Esophagus muscularis mucosa (tissue), 4 donors: ENCODE data around the gene LRMDA. TPM values are rescaled to one million over a fixed set of nuclear protein-coding genes. Genes with fewer than 3 reads are reported as not detected.
"Not testable (repeated sequence)": the region's sequence is repeated elsewhere in the genome, so short reads cannot be mapped to it uniquely, and the experiment has no call there.

Experiments
- DNase-seq: peaks from one replicate; pipeline ENCODE4 v3.0.0-alpha.2; 2017; ENCODE audit errors: extremely low spot score
- H3K27ac ChIP-seq, 4 donors: fragments of 200-600 bp; sonication (generic); replicated peaks in 1 of 4; 1 replicate in 3 of 4; 2 replicates in 1 of 4; pipeline ENCODE4 v1.5.1; 2016 to 2019; ENCODE audit warnings: mild to moderate bottlenecking in 1 of 4
- H3K27me3 ChIP-seq, 4 donors: fragments of 200-600 bp; sonication (generic); one replicate each; pipeline versions ENCODE4 v1.5.1 to v1.6.0; 2016 to 2019
- H3K36me3 ChIP-seq, 4 donors: fragments of 200-600 bp; sonication (generic); one replicate each; pipeline ENCODE4 v1.5.1; 2016 to 2019
- H3K4me1 ChIP-seq, 4 donors: fragments of 200-600 bp; sonication (generic); one replicate each; pipeline ENCODE4 v1.5.1; 2016 to 2019
- H3K4me3 ChIP-seq, 4 donors: fragments of 200-600 bp; sonication (generic); 1 replicate in 2 of 4; 2 replicates in 2 of 4; pipeline ENCODE4 v1.5.1; 2016 to 2019; ENCODE audit warnings: mild to moderate bottlenecking in 4 of 4, moderate library complexity in 1 of 4
- H3K9me3 ChIP-seq, 4 donors: fragments of 200-600 bp; sonication (generic); 1 replicate in 3 of 4; 2 replicates in 1 of 4; pipeline ENCODE4 v1.5.1; 2016 to 2019
- EP300 ChIP-seq: sonication (generic); formaldehyde crosslinking; IDR thresholded peaks from one replicate; pipeline ENCODE4 v1.6.1; 2017; ENCODE audit warnings: antibody characterized with exemption
- POLR2A ChIP-seq: fragments of 450-650 bp; IDR thresholded peaks from one replicate; pipeline ENCODE4 v1.6.1; 2017; ENCODE audit warnings: antibody characterized with exemption, moderate library complexity, mild to moderate bottlenecking, low read depth
- POLR2AphosphoS5 ChIP-seq, 2 donors: sonication (generic); formaldehyde crosslinking; IDR thresholded peaks; one replicate each; pipeline ENCODE4 v1.6.1; 2017; ENCODE audit warnings: antibody characterized with exemption in 2 of 2
- WGBS: methylation state at CpG from one replicate; pipeline ENCODE4 v1.1.5; 2018; 5-methylcytosine and 5-hydroxymethylcytosine counted together
- intact Hi-C: fragments of 100-400 bp; cut with DNase I; formaldehyde crosslinking; loops from one replicate; pipeline ENCODE4 v1.15.1; 2023
- total RNA-seq, 4 donors: library from RNA; depleted of rRNA; stranded (reverse); fragments of >200 nt; gene quantifications; one replicate each; pipeline versions ENCODE4 v1.1.0 to v1.2.1, GENCODE V29; 2016
- TF ChIP-seq, protein P1 (sequence below), 3 experiments: fragments of 200-600 bp in 2 of 3; fragments of 450-650 bp in 1 of 3; sonication (generic) in 2 of 3; IDR thresholded peaks; one replicate each; pipeline ENCODE4 v1.5.1; 2017 to 2019; ENCODE audit warnings: antibody characterized with exemption in 3 of 3, mild to moderate bottlenecking in 2 of 3, moderate library complexity in 1 of 3

The LRMDA gene
- total RNA-seq, 4 donors from 2014 or later, result 14.3 to 34.9 (median 26.5) TPM

DNA sequence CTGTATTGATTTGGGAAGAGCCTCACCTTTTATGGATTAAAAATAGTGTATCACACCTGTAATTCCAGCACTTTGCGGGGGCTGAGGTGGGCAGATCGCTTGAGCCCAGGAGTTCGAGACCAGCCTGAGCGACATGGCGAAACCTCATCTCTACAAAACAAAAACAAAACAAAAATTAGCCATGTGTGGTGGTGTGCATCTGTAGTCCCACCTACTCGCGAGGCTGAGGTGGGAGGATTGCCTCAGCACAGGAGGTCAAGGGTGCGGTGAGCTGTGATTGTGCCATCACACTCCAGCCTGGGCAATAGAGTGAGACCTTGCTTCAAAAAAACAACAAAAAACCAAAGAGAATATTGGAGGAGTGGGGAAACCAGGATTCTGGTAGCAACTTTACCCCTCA is 79.6 kb downstream of the LRMDA start:
- DNase-seq, result no peak
- Histone ChIP-seq H3K9me3 (no peaks in the 10 kb centered on the region), H3K4me3 (no peak overlapping the region), H3K27me3 (no peaks in the 10 kb centered on the region), H3K36me3 (no peaks in the 10 kb centered on the region), H3K4me1 (peaks cover 16 to 80% (median 68%) of the 10 kb centered on the region in 4 donors), H3K27ac (no peak overlapping the region)
- 100% methylated on average over 8 of the region's 8 CpGs for WGBS
- TF ChIP-seq EP300 (no peak), POLR2AphosphoS5 (IDR thresholded peaks at IDR 0.05) (no peak), POLR2A (no peak)
- TF ChIP-seq, protein P1, sequence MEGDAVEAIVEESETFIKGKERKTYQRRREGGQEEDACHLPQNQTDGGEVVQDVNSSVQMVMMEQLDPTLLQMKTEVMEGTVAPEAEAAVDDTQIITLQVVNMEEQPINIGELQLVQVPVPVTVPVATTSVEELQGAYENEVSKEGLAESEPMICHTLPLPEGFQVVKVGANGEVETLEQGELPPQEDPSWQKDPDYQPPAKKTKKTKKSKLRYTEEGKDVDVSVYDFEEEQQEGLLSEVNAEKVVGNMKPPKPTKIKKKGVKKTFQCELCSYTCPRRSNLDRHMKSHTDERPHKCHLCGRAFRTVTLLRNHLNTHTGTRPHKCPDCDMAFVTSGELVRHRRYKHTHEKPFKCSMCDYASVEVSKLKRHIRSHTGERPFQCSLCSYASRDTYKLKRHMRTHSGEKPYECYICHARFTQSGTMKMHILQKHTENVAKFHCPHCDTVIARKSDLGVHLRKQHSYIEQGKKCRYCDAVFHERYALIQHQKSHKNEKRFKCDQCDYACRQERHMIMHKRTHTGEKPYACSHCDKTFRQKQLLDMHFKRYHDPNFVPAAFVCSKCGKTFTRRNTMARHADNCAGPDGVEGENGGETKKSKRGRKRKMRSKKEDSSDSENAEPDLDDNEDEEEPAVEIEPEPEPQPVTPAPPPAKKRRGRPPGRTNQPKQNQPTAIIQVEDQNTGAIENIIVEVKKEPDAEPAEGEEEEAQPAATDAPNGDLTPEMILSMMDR (IDR thresholded peaks at IDR 0.05), result no peak
- intact Hi-C loops, result no loop called here

DNA sequence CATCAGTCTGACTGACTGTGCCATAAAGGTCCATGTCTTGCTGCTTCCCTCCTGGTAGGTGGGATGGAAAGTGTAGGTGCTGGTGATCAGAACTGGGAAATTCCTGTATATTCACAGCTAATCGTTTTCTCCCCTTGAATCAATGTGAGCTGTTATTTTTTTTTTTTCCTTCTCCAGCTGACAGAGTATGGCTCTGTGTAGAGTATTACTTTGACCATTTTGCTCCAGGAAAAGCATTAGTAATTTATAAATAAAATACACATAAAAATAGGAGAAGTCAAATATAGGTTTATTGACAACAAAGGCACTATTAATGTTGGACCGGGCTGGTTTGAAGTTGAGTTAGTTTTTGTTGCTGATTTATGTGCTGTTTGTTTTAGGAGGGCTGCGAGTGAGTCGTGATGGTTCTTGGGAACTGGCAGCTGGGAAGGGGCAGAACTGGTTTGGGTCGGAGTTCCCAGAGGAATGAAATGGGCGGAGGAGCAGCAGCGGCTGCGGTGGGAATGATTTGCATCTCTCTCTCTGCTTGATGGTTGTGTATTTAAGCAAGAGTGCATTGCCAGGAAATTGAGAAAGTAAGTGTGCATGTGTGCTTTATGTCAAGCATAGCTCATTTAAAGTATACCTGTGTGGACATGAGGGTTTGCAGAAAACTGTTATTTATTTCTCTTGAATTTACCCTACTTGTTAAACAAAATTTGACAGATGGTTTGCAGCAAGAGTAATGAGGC is 80.9 kb downstream of the LRMDA start:
- WGBS, result 36% methylated on average over 8 of the region's 8 CpGs
- intact Hi-C loops, result no loop called here
- DNase-seq, result no peak
- H3K4me1 ChIP-seq, result peaks cover 11 to 68% (median 58%) of the 10 kb centered on the region in 4 donors
- H3K4me3 ChIP-seq, result no peak overlapping the region
- peak overlapping the region; percentile 7 to 47 (median 26) for H3K27ac ChIP-seq
- no peak for TF ChIP-seq POLR2AphosphoS5 (IDR thresholded peaks at IDR 0.05)
- TF ChIP-seq, protein P1 (IDR thresholded peaks at IDR 0.05), result no peak
- TF ChIP-seq POLR2A, result no peak
- TF ChIP-seq EP300, result no peak
- no peaks in the 10 kb centered on the region for H3K27me3 ChIP-seq
- H3K9me3 ChIP-seq, result no peaks in the 10 kb centered on the region
- no peaks in the 10 kb centered on the region for H3K36me3 ChIP-seq

DNA sequence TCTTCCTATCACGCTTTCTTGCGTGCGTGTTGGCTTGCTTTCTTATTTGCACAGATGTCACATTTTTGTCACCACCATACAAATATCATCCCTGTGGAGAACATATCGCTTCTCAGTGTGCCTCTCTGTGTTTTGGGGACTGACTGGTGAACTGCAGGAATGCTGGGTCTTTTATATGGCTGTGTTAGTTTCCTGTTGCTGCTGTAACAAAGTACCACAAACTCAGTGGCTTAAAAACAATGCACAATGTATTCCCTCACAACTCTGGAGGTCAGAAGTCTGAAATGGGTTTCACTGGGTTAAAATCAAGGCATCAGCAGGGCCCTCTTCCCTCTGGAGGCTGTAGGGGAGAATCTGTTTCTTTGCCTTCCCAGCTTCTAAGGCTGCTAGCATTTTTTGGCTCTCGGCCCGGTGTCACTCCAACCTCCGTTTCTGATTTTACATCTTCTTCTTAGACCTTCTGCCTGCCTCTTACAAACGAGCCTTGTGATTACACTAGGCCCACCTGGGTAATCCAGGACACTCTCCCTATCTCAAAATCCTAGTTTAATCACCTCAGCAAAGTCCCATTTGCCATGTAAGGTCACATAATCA is 82.0 kb downstream of the LRMDA start:
- 51% methylated on average over 8 of the region's 8 CpGs for WGBS
- intact Hi-C loops, result no loop called here
- H3K4me1 ChIP-seq, result peaks cover 3 to 58% (median 48%) of the 10 kb centered on the region in 4 donors

DNA sequence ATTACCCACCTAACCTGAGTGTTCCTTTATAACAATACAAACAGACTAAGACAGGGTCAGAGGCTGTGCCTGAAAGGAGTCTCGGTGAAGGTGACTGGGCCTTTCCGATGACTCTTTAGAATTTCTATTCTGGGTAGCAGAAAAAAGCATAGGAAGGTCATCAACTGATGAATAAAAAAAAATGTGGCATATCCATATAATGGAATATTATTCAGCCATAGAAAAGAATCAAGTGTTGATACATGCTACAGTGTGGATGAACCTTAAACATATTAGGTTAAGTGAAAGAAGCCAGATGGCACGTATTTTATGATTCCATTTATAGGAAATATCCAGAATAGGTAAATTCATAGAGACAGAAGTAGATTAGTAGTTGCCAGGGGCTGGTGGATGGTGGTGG is 83.4 kb downstream of the LRMDA start:
- no peak for DNase-seq
- whole genome bisulfite sequencing, result 97% methylated on average over 3 of the region's 3 CpGs
- H3K36me3 ChIP-seq, result no peaks in the 10 kb centered on the region
- no peak overlapping the region for H3K27ac ChIP-seq
- intact Hi-C loops, result no loop called here
- no peaks in the 10 kb centered on the region for H3K9me3 ChIP-seq
- H3K4me1 ChIP-seq, result peaks cover 0 to 44% (median 36%) of the 10 kb centered on the region in 4 donors
- H3K27me3 ChIP-seq, result no peaks in the 10 kb centered on the region
- no peak overlapping the region for H3K4me3 ChIP-seq
- TF ChIP-seq POLR2A, result no peak
- TF ChIP-seq EP300, result no peak
- no peak for TF ChIP-seq POLR2AphosphoS5 (IDR thresholded peaks at IDR 0.05)
- TF ChIP-seq, protein P1 (IDR thresholded peaks at IDR 0.05), result no peak

More for the DNA sequence above, 82.0 kb downstream of the LRMDA start:
- Histone ChIP-seq H3K4me3 (no peak overlapping the region), H3K9me3 (no peaks in the 10 kb centered on the region), H3K36me3 (no peaks in the 10 kb centered on the region), H3K27ac (peak overlapping the region in 3 of 4 donors; percentile 20 to 47 (median 32)), H3K27me3 (no peaks in the 10 kb centered on the region)
- TF ChIP-seq, protein P1 (IDR thresholded peaks at IDR 0.05), result no peak
- no peak for TF ChIP-seq POLR2A
- no peak for TF ChIP-seq EP300
- no peak for TF ChIP-seq POLR2AphosphoS5 (IDR thresholded peaks at IDR 0.05)
- no peak for DNase-seq

DNA sequence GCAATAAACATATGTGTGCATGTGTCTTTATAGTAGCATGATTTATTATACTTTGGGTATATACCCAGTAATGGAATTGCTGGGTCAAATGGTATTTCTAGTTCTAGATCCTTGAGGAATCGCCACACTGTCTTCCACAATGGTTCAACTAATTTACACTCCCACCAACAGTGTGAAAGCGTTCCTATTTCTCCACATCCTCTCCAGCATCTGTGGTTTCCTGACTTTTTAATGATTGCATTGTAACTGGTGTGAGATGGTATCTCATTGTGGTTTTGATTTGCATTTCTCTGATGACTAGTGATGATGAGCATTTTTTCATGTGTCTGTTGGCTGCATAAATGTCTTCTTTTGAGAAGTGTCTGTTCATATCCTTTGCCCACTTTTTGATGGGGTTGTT is 84.7 kb downstream of the LRMDA start:
- H3K9me3 ChIP-seq, intact Hi-C loops, H3K36me3 ChIP-seq, H3K27ac ChIP-seq, DNase-seq, H3K27me3 ChIP-seq, H3K4me3 ChIP-seq: not testable (repeated sequence)
- peaks cover 0 to 31% (median 25%) of the 10 kb centered on the region in 4 donors for H3K4me1 ChIP-seq
- 80% methylated on average over 2 of the region's 2 CpGs for WGBS

DNA sequence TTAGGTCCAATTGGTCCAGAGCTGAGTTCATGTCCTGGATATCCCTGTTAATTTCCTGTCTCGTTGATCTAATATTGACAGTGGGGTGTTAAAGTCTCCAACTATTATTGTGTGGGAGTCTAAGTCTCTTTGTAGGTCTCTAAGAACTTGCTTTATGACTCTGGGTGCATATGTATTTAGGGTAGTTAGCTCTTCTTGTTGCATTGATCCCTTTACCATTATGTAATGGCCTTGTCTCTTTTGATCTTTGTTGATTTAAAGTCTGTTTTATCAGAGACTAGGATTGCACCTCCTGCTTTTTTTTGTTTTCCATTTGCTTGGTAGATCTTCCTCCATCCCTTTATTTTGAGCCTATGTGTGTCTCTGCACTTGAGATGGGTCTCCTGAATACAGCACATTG is 87.8 kb downstream of the LRMDA start:
- DNase-seq, H3K27me3 ChIP-seq, H3K36me3 ChIP-seq, H3K9me3 ChIP-seq, intact Hi-C loops, H3K4me3 ChIP-seq, H3K4me1 ChIP-seq, H3K27ac ChIP-seq: not testable (repeated sequence)
- WGBS, result 62% methylated on average over 1 of the region's 1 CpG

DNA sequence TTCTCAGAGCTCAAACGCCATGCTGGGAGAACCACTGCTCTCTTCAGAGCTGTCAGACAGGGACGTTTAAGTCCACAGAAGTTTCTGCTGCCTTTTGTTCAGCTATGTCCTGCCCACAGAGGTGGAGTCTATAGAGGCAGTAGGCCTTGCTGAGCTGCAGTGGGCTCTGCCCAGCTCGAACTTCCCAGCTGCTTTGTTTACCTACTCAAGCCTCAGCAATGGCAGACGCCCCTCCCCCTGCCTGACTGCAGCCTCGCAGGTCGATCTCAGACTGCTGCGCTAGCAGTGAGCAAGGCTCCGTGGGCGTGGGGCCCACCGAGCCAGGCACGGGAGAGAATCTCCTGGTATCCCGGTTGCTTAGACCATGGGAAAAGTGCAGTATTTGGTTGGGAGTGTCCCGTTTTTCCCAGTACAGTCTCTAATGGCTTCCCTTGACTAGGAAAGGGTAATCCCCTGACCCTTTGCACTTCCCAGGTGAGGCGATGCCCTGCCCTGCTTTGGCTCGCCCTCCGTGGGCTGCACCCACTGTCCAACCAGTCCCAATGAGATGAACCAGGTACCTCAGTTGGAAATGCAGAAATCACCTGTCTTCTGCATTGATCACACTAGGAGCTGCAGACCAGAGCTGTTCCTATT is 89.9 kb downstream of the LRMDA start:
- DNase-seq, H3K9me3 ChIP-seq, H3K27ac ChIP-seq, H3K27me3 ChIP-seq, H3K4me1 ChIP-seq, H3K4me3 ChIP-seq, intact Hi-C loops, H3K36me3 ChIP-seq: not testable (repeated sequence)
- 77% methylated on average over 14 of the region's 16 CpGs for WGBS
